HG03064 (cell line): ENCODE measurements around the gene GREB1L.
"Not testable (repeated sequence)": the region's sequence is repeated elsewhere in the genome, so short reads cannot be mapped to it uniquely, and the experiment has no call there.

ENCODE experiments used
- ATAC-seq: cut with Tn5 transposase; IDR thresholded peaks from one replicate; pipeline ENCODE4 v1.9.1; 2021; ENCODE audit warnings: low read depth; ENCODE audit not compliant: unreplicated experiment

The GREB1L gene

DNA sequence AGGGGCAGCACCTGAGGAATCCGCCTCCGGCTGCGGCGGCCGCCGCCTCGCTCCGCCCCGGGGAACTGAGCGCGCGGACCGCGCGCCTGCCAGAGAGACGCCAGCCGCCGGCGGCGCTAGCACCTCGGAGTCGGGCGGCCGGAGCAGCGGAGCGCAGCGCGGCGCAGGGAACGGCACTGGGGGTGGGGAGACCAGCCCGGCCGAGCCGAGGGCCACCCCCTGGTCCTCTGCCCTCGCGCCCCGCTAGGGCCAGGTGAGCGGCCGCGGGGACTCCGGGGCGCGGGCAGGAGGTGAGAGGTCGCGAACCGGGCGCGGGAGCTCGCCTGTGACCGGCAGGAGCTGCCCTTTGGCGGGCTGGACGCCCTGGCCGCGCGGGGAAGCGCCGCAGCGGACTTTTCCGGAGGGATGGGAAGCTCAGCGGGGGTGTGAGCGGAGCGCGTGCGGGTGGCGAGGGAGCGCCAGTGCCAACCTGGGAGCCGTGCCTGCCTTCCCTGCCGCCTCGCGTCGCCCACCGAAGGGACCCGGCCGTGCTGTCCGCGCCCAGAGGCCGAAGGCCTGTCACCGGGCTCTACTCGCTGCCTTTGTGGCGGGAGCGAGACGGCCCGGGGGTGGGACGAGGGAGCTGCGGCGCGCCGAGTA lies at the start of gene GREB1L:
TSS of gene GREB1L (plus strand) at position 92 of the 639 bp plus-strand sequence. CDS start 141,287 bp downstream, outside the sequence.
- ATAC-seq = no peak

DNA sequence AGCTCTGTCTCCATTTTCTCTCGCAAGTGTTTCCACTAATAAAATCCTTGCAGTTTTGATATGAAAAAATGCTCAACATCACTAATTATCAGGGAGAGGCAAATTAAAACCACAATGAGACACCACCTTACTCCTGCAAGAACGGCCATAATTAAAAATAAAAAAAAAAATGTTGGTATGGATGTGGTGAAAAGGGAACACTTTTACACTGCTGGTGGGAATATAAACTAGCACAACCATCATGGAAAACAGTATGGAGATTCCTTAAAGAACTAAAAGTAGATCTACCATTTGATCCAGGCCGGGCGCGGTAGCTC lies 49.8 kb upstream of the GREB1L start:
- no peak for ATAC-seq

DNA sequence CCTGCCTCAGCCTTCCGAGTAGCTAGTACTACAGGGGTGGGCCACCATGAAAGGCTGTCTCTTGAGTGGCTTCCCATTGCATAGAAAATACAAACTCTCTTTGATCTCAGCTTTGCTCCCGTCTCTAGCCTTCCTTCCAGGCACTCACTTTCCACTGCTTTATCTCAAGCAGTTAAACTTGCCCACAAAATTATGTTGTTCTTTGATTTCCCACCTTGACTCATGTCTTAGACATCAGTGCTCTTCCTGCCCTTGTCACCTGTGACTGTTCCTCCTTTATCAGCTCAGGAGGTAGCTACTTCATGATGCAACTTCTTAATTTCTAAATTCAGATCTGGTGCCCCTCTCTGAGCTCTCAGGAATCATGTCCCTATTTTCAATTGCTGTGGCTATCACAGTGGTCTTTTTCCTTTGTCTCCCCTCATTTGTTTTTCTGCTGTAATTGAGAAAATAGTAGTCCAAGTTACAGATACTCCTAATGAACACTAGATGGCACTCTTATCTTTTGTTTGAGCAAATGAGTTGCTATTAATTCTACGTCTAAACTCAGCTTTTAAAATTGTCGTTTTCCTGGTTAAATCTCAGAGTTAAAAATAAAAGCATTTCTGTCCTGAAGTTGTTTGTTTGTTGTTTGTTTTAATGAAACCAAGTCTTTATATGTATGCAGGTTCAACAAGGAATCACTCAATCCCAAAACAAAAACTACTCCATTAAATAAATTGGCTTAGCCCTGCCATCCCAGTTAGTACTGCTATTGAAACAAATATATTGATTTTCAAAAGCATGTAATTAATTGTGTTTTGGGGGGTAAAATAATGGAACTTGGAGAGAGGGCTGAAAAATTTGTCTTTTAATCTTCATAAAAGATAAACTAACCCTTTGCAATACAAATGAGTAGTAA lies 46.9 kb upstream of the GREB1L start:
- ATAC-seq = no peak

DNA sequence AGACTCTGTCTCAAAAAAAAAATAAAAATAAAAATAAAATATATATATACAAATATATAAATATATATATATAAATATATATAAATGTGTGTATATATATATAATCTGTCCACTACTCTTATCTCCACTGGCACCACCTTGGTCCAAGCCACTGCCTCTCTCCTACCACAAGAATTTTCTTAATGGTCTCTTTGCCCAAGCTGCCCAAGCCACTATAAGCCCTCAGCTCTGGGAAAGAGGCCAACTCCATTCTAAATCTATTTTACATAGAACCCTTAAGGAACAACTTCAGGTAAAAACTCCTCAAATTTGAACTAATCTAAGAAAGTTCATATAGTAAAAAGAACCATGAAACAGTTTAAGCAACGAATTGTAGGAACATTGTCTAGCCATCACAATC lies 45.6 kb upstream of the GREB1L start:
- no peak for ATAC-seq

DNA sequence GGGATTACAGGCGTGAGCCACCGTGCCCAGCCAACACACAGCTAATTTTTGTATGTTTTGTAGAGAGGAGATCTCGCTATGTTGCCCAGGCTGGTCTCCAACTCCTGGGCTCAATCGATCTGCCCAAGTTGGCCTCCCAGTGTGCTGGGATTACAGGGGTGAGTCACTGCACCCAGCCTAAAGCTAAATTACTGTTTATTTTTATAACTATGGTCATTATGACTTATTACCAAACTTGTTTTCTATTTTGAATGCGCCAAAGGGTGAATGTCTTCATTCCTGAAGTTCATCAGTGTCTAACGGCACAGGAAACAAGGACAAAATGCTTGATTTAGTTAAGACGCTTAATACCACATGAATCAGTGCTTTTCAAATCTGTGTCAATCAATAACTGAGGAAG lies 38.9 kb upstream of the GREB1L start:
- ATAC-seq = no peak

DNA sequence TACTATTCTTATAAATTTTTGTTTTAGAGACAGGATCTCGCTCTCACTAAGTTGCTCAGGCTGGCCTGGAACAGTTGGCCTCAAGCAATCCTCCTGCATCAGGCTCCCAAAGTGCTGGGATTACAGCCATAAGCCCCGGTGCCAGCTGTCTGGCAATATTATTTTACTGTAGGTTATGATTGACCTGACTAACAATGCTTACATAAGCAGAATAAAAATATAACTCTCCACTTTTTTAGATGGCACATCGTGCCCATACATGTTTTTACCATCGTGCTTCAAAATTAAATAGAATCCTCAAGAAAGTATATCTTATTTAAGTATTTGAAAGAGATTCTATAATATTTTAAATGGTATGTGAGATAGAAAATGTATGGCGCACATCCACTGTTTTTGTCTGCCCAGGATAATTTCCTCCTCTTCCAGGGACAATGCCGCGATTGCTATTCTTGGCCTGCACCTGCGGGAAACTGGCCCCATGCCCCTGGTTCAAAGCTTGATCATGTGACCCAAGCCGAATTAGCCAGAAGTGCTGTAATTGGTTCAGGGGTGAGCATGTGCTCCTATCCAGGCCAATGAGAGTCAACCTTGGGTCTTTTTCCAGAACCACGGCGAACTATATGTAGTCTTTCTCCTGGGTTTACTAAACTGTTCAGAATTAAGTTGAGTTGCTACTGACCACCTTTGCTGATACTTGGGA lies 38.3 kb upstream of the GREB1L start:
- no peak for ATAC-seq

DNA sequence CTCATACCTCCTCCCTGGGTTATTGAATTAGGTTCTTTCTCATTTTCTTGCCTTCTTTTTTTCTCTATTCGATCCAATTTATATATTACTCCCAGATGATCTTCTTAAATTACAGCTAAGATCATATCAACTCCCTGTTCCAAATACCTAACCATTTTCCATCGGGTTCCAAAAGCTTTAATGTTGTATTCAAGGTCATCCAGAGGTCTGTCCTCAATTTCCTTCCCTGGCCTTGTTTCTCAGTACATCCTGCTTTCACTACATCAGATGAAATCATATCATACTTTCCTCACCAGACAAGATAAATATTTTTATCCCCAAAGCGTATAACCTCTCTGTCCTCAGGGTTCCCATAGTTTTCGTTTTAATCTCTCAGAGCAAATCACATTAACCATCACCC lies 36.3 kb upstream of the GREB1L start:
- no peak for ATAC-seq

DNA sequence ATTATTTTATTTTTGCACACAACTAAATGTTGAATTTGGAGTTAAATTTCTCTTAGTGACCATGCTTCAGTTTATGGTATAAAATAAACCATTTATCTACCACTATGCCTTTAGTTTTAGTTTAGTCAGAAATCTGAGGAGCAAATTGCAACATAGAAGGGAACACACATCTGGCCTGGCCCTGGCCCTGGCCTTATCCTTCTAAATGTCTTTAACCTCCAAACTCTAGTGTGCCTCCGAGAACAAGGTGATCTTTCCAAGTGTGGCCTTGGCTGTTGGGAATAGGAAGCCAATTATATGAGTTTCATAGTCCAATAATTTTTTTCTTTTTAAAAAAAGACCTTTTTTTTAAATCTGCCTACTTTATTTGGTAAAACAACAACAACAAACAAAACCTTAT lies 31.8 kb upstream of the GREB1L start:
- ATAC-seq = no peak

DNA sequence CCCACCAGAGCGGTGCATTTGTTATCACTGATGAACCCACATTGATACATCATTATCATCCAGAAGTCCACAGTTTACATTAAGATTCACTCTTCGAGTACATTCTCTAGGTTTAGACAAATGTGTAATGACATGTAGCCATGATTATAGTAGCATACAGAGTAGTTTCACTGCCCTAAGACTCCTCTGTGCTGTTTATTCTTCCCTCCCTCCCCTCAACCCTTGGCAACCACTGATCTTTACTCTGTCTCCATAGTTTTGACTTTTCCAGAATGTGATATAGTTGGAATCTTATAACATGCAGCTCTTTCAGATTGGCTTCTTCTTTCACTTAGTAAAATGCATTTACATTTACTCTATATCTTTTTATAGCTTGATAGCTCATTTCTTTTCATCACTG lies 31.2 kb upstream of the GREB1L start:
- no peak for ATAC-seq

DNA sequence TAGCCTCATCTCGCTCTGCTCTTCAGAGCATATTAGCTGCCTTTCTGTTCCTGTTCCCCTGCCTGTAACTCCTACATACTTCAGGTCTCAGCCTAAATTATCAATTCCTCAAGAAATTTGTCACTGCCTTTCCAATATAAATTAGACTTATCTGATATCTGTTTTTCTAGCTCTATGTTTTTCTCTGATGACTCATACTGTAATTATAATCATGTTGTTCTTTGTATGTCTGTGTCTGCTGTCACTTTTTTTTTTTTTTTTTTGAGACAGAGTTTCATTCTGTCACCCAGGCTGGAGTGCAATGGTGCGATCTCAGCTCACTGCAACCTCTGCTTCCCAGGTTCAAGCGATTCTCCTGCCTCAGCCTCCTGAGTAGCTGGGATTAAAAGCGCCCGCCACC lies 27.6 kb upstream of the GREB1L start:
- not testable (repeated sequence) for ATAC-seq

DNA sequence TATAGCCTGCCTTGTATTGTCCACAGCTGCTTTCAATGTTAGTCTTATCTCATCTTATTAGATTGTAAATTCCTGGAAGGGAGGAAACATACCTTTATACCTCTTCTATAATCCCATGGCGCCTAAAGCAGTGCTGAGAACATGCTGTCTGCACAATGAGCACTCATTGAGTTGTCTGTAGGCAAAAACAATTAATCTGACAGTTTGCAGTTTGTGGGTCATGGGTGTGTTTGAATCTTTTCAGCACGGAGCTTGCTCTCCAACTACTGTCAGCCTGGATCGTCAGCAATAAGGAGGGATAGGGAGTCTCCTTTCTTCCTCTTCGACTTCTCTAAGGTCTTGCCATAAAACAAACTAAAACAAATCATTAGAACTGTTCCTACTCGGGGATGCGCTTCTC lies 26.5 kb upstream of the GREB1L start:
- no peak for ATAC-seq

DNA sequence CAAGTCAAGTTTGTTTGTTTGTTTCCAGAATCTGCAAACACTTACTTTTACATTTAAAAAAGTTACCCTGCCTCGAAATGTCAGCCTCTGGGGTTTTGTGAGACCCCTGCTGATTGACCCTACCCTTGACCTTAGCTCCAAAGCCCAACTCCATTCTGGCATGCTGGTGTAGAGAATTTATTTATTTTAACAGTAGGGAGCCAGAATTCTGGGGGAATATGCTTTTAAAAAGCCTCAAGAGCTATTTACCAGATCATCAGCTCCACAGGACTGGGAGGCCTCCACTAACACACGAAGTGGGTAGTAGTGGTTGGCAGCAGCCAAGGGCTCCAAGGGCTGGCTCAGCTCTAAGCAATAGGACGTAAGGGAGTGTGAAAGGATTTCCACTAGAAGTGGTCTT lies 23.2 kb upstream of the GREB1L start:
- no peak for ATAC-seq

DNA sequence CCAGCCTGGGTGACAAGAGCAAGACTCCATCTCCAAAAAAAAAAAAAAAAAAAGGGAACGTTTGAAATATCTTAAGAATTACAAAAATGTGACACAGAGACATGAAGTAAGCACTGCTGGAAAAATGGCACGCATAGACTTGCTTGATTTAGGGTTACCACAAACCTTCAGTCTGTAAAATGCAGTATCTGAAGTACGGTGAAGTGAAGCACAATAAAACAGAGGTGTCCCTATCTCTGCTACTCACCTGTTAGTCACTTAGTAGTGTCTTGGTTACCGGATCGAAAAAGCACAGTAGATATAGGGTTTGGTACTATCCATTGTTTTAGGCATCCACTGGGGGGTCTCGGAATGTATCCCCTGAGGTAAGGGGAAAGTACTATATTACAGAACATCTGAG lies 11.6 kb upstream of the GREB1L start:
- no peak for ATAC-seq

DNA sequence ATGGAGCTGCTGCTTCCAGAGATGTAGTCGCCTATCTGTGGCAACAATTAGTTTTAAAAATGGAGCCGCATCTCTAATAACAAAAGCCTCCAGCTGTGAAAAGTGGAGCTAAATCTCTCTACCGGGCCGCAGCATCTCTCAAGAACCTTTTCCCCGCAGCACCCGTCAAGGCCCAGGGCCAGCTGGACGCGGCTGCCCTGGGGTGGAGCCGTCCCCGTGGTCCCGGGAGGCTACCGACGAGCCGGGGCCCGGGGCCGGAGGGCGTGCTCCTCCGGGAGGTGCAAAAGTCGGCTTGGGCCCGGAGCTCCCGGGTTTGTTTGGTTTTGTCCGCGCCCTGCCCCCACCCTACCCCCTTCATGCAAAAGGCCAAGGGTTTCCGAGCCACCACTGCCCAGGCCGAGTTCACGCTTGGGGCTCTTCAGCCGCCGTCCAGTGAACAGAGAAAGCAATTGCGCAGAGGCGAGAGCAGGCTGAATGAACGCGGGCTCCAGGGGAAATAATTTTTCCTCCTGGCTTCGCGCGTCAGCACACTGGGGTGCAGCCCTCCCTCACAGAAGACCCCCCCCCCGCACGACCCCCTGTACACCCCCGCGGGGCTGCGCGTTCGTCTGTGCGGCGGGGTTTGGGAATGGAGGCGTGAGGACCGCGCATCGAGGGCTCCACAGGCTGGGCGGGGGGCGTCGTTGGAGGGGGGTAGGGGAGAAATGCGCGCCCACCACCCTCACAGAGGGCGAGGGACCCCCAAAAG lies 557 bp upstream of the GREB1L start:
- ATAC-seq = no peak

DNA sequence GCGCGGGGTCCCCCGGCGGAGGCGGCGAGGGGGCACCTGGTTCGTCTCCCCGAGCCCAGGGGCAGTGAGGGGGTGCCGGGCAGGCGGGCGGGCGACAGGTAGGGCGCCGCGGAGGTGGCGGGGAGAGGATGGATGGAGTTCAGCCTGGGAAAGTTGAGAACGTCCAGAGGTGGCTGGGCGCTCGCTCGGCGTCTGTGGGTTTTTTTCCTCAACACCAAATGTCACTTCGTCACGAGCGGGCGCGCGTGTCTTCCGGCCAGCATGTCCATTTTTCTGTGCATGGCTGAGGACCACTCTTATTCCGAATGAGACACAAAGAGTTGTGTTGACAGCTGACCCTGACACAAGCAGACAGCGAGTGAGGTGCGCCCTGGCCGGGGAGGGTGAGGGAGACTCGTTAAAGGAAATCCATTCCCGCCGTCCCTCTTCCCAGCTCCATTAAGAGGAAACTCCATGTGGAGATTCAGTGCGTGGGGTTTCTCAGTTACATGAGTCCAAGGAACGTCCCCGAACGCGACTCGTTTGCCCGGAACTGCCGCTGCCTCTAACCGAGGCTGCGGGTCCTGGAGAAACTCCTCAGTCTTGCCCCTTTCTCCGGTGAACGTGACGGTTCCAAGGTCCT lies 859 bp downstream of the GREB1L start:
- ATAC-seq = no peak

DNA sequence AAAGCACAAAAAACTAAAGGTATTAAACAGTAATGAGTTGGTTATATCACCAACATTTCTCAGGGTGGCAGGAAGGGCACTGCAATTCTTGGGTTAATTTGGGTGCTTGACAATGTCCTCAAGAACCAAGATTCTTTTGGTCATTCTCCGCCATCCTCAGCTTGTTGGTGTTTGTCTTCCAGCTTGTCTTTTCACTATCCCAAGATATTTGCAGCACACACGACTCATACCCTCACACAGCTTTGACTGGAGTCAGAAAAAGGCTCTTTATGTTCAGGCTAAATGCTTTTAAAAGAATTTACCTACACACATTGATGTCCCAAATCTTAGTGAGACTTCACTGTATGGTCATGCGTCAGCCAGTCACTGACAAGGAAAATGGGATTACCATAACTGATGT lies 12.5 kb downstream of the GREB1L start:
- ATAC-seq = no peak

DNA sequence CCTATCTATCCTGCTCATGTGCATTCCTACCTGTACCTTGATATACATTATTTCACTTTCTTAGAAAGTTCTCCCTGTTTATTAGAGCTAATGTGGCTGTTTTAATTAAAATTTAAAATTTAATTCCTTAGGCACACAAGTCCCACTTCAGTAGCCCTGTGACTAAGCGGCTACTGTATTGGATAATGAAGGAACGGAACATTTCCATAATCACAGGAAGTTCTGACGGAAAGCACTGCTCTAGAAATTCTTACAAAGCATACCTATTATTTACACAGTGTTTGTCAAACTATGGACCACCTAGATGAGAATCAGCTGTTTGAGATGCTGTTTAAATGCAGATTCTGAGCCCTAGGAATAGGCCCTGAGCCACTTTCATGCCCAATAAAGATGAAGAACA lies 13.2 kb downstream of the GREB1L start:
- no peak for ATAC-seq

DNA sequence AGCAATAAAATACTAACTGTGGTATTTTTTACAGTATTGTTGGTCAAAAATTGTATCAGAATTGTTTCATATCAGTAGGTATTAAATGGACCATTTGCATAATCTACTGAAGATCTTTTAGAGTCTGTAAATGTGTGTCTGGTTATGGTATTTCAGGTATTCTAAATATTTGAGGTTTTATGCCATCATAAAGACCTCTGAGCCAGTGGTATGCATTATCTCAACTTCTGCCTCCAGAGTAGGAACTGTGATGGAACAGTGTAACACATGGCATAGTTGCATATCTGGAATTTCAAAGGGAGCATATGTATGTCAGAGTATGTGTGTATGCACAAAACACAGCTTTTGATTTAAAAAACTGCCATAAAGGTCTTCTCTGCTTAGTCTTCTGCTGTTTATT lies 15.4 kb downstream of the GREB1L start:
- no peak for ATAC-seq

DNA sequence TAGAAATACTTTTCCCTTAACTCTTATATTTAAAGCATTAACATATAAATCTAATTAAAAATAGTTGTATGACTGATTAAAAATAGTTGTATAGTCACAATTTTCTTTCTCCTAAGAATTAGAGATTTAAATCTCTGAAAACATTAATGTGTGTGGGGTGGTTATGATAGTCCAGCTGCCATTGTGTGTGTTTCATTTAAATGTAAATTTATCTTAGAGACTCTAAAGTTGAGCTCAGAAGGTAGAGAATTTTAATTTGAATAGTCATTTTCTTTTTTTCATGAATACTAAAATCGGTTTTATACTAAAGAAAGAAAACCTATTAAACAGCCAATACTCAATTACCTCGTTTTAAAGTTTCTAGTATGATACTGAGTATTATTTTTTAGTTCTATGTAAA lies 18.6 kb downstream of the GREB1L start:
- ATAC-seq = no peak

DNA sequence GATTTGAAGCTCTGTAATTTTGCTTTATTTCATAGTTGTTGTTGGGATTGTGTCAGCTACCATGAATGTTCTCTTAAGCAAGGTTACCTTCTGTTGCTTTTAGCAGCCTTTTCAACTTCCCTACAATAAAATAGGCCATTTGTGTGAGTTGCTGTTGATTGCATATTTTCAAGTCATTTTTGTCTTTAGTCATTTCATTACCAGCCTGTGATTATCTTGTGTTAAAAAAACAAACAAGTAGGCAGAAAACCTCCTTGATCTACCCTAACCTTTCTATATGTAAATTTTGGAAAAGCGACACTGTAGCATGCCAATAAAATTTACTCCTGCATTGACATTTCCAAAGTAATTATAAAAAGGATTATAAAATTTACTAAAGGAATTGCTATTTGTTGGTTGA lies 19.3 kb downstream of the GREB1L start:
- no peak for ATAC-seq

DNA sequence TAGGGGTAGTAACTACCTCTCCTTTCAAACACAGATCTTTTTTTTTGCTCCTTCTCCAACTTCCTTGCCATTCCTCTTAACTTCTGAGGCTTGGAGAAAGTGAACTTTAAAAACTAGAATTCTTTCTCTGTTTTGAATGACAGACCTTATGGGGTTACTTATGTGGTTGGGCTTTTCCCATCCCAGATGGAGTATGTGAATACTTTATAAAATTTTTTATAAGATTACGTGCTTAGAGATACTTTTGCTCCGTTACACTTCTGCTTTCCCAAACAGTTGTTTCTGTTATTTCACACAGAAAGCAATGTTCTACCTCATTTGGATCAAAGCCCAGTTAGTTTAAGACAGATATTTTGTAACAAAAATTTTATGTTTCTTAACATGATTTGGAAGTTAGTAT lies 20.2 kb downstream of the GREB1L start:
- ATAC-seq = no peak
